Measurements from ENCODE around the gene NFIC.

Gene NFIC

DNA sequence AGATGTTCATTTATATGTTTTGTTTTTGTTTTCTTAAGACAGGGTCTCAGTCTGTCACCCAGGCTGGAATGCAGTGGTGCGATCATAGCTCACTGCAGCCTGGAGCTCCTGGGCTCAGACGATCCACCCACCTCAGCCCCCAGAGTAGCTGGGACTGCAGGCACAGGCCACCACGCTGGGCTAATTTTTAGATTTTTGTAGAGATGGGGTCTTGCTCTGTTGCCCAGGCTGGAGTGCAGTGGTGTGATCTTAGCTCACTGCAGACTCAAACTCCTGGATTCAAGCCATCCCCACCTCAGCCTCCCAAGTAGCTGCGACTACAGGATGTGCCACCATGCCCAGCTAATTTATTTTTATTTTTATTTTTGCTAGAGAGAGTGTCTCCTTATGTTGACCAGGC, 45.7 kb downstream of the NFIC start:
- no peak for TF ChIP-seq CTCF (IDR thresholded peaks at IDR 0.05; ENCODE audit: borderline replicate concordance, extremely low read depth, low read length, poor library complexity, severe bottlenecking)
- TF ChIP-seq EZH2 (IDR thresholded peaks at IDR 0.05; ENCODE audit: borderline replicate concordance, low read depth, low read length, severe bottlenecking), result no peak
- Histone ChIP-seq H3K9me3 (ENCODE audit: insufficient read depth, low read length, severe bottlenecking) (no peaks in the 10 kb centered on the region), H3K36me3 (ENCODE audit: insufficient read depth, low read length) (peaks cover 20% of the 10 kb centered on the region), H3K4me1 (ENCODE audit: insufficient read depth, low read length) (no peaks in the 10 kb centered on the region), H3K27me3 (ENCODE audit: insufficient read depth, low read length, poor library complexity) (no peaks in the 10 kb centered on the region), H3K9ac (ENCODE audit: low read depth, low read length) (no peak overlapping the region), H2AFZ (ENCODE audit: low read depth, low read length) (no peak overlapping the region), H3K79me2 (ENCODE audit: insufficient read depth, low read length) (peaks cover 24% of the 10 kb centered on the region), H3K4me3 (ENCODE audit: low read depth in 1 of 2, low read length in 2 of 2) (no peak overlapping the region), H3K4me2 (ENCODE audit: insufficient read depth, low read length) (no peak overlapping the region), H4K20me1 (ENCODE audit: insufficient read depth, low read length) (peaks cover 20% of the 10 kb centered on the region), H3K27ac (ENCODE audit: low read length) (no peak overlapping the region)
- ATAC-seq (ENCODE audit: insufficient read depth, low read depth) (no peak), DNase-seq (no peak)

GRCh38 chr19:3413796-3414327, 47.5 kb downstream of the NFIC start:
- TF ChIP-seq EZH2 (IDR thresholded peaks at IDR 0.05; ENCODE audit: borderline replicate concordance, low read depth, low read length, severe bottlenecking) (no peak), CTCF (IDR thresholded peaks at IDR 0.05; ENCODE audit: borderline replicate concordance, extremely low read depth, low read length, poor library complexity, severe bottlenecking) (no peak)
- Histone ChIP-seq H3K27me3 (ENCODE audit: insufficient read depth, low read length, poor library complexity) (no peaks in the 10 kb centered on the region), H3K4me2 (ENCODE audit: insufficient read depth, low read length) (no peak overlapping the region), H3K4me3 (ENCODE audit: low read depth in 1 of 2, low read length in 2 of 2) (no peak overlapping the region), H3K36me3 (ENCODE audit: insufficient read depth, low read length) (peaks cover 11% of the 10 kb centered on the region), H3K79me2 (ENCODE audit: insufficient read depth, low read length) (peaks cover 18% of the 10 kb centered on the region; the same call in 1 of the 2 replicates), H3K9ac (ENCODE audit: low read depth, low read length) (no peak overlapping the region), H3K9me3 (ENCODE audit: insufficient read depth, low read length, severe bottlenecking) (no peaks in the 10 kb centered on the region), H3K4me1 (ENCODE audit: insufficient read depth, low read length) (no peaks in the 10 kb centered on the region), H3K27ac (ENCODE audit: low read length) (no peak overlapping the region), H4K20me1 (ENCODE audit: insufficient read depth, low read length) (peaks cover 19% of the 10 kb centered on the region), H2AFZ (ENCODE audit: low read depth, low read length) (no peak overlapping the region)
- ATAC-seq (ENCODE audit: insufficient read depth, low read depth) (no peak), DNase-seq (no peak)

DNA sequence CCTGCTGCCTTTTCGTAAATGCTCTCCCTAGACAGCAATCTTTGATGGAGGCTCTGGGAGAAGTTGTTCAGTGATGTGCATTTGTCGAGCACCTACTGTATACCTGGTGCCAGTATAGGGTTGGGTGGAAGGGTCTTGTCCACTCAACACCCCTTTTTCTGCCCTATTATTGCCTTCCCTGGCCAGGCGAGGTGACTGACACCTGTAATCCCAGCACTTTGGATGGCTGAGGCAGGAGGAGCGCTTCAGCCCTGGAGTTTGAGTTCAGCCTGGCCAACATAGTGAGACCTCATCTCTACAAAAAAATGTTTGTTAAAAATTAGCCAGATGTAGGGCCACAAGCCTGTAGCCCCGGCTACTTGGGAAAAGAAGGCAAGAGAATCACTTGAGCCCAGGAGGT, 49.3 kb downstream of the NFIC start:
- no peak overlapping the region for H3K27ac ChIP-seq (ENCODE audit: low read length)
- H3K9me3 ChIP-seq (ENCODE audit: insufficient read depth, low read length, severe bottlenecking), result no peaks in the 10 kb centered on the region
- H3K9ac ChIP-seq (ENCODE audit: low read depth, low read length), result no peak overlapping the region
- DNase-seq (no peak), ATAC-seq (ENCODE audit: insufficient read depth, low read depth) (no peak)
- peaks cover 9% of the 10 kb centered on the region for H3K36me3 ChIP-seq (ENCODE audit: insufficient read depth, low read length)
- no peaks in the 10 kb centered on the region for H3K27me3 ChIP-seq (ENCODE audit: insufficient read depth, low read length, poor library complexity)
- no peaks in the 10 kb centered on the region for H3K4me1 ChIP-seq (ENCODE audit: insufficient read depth, low read length)
- H3K79me2 ChIP-seq (ENCODE audit: insufficient read depth, low read length), result peaks cover 11% of the 10 kb centered on the region
- TF ChIP-seq CTCF (IDR thresholded peaks at IDR 0.05; ENCODE audit: borderline replicate concordance, extremely low read depth, low read length, poor library complexity, severe bottlenecking) (no peak), EZH2 (IDR thresholded peaks at IDR 0.05; ENCODE audit: borderline replicate concordance, low read depth, low read length, severe bottlenecking) (no peak)
- H2AFZ ChIP-seq (ENCODE audit: low read depth, low read length), result no peak overlapping the region
- no peak overlapping the region for H3K4me3 ChIP-seq (ENCODE audit: low read depth in 1 of 2, low read length in 2 of 2)
- H3K4me2 ChIP-seq (ENCODE audit: insufficient read depth, low read length), result no peak overlapping the region
- peaks cover 8% of the 10 kb centered on the region for H4K20me1 ChIP-seq (ENCODE audit: insufficient read depth, low read length)

Measured in DND-41 (cell line).